Germinal center (tissue), 1 donor: ENCODE measurements around the gene RAD51B.

Source experiments
- DNase-seq: peaks from one replicate; pipeline ENCODE4 v3.0.0; 2012; ENCODE audit warnings: mixed read lengths, low spot score

Gene RAD51B

DNA sequence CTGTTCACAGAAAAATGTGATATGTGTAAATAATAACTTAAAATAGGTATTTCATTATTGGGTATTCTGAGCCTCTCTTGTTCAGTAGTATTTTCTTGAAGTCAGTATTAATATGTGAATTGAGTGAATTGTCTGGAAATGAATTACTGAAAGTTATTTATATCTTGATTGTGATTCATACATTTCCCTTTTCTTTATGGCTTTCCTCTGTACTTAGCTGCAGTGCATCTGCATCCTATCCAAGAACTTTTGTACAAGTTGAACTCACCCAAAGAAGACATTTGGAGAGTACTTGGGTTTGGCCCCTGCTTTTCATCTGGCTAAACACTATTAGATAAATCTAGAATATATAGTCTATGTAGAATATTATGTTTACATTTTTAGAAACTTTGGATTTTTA is 326.0 kb downstream of the RAD51B start:
- no peak for DNase-seq

DNA sequence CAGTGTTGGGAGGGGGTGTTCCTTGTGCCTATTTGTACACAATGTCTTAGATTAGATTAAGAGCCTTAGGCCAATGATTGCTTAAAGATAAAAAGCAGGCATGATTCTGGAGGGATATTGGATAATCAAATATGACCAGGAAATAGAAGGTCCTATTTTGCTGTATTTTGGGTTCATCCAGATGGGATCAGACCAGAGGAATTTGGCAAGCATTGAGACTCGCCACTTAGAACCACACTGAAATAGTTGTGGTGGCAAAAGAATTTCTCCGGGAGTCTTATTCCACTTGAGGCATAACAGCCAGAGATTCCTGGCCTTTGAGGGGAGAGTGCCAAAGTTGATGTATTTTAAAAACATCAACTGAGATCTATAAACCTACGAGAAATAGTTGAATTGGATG is 327.2 kb downstream of the RAD51B start:
- DNase-seq: no peak

DNA sequence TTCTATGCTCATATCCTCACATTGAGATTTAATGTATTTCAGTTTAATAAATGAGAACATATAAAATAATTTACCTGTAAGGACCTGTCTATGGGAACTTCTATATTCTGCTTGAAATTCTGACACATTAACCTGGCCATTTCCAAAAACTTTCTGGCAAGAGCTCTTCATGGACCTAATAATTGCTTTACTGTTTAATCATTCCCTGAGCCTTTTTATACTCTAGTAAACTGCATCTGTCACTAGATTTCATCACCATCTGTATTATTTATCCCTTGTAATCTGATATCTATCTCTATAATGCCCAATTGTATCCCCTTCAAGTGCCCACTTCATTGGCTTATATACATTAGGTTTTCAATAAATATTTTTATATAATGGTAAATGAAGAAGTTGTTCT is 327.7 kb downstream of the RAD51B start:
- no peak for DNase-seq

DNA sequence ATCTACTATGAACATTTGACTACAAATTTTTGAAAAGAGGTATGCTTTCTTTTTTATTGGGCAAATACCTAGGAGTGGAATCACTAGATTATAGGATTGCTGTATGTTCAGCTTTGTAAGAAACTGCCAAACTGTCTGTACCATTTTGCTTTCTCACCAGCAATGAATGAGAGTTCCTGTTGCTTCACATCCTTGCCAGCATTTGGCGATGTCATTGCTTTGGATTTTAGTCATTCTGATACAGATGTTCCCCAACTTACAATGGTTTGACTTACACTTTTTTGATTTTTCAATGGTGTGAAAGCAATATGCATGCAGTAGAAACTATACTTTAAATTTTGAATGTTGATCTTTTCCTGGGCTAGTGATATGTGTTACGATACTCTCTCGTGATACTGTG is 328.7 kb downstream of the RAD51B start:
- no peak for DNase-seq

DNA sequence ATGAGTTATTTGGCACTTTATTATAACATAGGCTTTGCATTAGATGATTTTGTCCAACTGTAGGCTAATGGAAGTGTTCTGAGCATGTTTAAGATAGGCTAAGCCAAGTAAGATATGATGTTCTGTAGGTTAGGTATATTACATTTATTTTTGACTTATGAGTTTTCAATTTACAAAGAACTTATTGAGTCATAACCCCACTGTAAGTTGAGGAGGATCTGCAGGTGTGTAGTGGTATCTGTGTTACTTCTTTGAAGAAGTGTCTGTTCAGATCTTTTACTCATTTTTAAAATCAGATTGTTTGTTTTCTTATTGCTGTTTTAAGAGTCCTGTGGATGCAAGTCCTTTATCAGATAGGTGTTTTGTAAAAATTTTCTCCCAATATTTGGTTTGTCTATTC is 329.2 kb downstream of the RAD51B start:
- DNase-seq: no peak

DNA sequence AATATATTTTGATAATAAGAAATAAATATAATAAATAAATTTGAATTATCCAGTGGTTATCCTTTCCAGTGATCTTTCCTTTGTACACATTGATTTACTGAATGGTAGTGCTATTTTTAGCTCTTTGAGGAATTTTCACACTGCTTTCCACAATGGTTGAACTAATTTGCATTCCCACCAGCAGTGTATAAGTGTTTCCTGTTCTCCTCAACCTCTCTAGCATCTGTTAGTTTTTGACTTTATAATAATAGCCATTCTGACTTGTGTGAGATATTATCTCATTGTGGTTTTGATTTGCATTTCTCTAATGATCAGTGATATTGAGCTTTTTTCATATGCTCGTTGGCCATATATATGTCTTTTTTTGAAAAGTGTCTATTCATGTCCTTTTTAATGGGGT is 333.7 kb downstream of the RAD51B start:
- no peak for DNase-seq

DNA sequence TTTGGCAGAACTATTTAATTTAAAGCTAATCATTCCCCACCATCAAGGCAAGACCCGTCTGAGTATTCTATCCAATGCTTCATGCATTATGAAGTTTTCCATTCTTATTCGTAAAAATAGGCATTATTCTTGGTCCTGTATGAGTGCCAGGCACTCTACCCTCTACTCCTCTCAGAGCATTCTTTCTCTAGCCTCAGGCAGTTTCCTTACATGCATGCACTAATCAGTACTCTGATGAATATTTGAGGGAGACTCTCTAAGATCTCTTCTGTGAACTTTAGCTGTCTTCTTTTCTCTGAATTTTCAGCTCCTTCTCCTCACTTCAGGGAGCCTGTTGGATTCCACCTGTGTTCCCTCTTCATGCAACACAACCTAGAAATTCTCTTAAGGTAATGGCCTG is 334.7 kb downstream of the RAD51B start:
- no peak for DNase-seq

DNA sequence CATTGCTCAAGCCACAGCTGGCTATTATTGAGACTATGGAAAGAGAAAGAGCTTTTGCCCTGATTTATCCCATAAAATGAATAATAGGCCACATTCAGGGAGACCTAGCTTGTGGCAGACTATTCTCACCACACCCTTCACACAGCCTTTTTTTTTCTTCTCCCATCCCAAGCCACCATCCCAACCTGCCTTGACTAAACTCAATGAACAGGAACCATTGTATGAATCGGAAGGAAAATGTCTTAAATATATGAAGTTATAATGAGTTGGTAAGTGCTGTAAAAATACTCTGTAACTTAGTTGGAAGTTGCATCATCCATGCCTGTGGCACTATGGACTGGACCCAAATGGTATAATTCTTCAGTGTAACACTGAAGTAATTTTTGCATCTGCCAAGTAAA is 338.4 kb downstream of the RAD51B start:
- DNase-seq: no peak

DNA sequence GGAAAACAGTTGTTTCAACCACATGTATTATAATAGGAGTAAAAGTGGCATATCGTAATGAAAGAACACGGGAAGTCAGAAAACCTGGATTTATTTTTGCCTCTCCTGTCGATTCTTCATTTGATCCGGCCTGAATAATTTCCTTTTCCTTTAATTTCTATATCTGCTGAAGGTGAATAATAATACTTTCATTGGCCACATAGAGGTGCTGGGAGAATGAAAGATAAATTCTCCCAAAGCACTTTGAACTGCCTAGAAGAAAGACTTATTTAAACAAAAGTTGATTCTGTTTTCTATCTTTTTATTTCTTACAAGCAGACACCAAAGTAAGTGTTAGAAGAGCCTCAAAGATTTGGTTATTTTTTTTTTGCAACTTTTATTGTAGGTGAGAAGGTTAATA is 339.1 kb downstream of the RAD51B start:
- DNase-seq: no peak

DNA sequence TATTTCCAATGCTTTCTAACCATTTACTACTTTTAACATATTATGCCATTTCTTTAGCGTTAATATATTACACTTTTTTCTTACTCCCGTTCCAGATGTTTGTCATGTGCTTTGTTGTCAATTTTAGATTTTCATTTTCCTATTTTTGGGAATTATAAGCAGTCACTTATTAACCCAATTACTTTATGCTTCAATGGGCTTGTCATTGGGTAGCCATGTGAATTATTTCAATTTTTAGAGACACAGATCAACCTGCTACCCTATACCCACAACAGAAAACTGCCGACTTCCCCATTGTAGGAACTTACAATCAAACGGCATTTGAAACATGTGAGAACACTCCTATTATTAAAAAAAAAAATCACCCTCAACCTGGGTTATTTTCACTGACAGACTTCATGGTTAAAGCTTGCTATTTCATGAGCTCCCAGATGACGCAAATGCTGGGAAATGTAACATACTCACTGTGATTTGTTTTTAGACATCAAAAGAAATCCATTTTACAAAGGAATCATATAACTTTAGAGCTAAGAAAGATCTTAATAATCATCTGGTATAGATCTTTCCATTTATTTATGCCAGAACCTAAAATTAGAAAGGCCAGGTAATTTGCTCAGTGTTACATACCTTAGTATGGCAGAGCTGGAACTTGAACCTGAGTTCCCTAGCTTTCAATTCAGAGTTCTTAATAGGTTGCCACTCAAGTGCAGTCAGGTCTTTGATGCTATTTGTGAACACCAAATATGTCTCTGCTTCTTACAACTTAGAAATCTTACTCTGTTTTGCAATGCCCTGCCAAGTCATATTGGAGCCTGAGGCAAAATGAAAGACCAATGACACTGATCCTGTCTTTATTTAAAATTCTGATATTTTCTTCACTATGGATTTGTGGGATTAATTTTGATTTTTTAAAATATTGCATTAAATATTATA is 340.4 kb downstream of the RAD51B start:
- no peak for DNase-seq

DNA sequence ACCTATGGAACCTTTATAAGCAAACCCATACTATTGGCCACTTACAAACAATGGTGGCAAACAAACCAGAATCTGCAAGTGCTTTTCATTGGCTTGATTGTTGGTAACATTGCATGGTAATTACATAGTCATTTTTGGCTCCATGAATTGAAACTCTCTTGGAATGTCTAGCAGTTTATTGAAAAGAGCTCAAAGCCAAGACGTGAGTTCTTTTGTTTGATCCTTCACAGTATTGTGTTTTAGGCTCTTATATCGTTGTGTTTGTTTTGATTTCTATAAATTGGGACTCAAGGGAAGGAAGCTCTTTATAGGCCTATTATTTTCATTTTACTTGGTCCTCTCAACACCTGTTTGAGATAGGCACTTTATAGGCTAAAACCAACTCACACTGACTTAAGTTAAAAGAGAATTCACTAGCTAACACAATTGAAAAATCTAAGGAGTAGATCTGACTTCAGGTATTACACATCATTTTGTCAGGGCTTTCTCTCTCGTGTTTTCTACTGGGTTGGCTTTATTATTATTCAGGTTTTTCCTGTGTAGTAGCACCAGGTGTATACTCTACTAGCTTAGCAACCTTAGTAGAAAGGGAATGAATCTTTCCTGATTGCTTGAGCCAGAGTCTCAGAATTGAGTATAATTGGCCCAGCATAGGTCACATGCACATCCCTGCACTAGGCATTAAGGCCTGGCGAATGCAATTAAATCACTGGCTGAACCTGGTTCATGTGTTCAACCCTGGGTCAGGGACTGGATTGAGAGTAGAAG is 341.4 kb downstream of the RAD51B start:
- DNase-seq: no peak

DNA sequence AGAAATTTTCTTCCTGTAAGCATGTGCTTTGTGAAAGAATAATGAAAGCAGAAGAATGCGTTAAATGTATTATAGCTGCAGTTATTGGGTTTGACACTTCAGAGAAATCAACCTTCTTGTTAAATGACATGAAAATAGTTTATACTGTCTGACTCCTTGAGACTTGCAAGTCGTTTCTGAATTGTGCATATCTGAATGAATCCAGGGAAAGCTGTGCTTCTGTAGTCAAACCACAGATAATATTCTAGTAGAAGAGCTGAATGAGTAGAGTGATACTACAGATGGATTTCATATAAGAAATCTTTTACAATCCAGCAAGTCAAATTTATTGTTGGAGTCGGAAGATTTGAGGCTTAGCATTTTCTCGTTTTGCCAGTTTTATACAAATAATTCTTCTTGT is 343.3 kb downstream of the RAD51B start:
- no peak for DNase-seq

DNA sequence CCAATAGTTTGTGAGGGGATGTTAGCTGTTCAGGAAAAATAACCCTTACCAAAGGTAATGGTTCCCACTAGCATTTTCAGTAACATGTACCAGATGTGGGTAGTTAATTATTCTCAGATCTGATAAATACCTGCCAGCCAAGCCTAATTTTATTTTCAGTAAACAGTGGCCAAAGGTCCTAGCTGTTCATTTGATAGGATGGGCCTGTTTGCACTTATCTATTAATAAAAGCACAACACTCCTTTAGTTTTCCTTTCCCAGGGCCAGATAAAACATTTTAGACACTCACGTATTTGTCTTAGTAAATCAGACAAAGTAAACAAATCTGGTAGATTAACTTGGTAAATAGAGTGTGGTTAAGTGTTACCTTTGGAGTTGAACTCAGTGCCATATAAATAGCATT is 345.1 kb downstream of the RAD51B start:
- no peak for DNase-seq

DNA sequence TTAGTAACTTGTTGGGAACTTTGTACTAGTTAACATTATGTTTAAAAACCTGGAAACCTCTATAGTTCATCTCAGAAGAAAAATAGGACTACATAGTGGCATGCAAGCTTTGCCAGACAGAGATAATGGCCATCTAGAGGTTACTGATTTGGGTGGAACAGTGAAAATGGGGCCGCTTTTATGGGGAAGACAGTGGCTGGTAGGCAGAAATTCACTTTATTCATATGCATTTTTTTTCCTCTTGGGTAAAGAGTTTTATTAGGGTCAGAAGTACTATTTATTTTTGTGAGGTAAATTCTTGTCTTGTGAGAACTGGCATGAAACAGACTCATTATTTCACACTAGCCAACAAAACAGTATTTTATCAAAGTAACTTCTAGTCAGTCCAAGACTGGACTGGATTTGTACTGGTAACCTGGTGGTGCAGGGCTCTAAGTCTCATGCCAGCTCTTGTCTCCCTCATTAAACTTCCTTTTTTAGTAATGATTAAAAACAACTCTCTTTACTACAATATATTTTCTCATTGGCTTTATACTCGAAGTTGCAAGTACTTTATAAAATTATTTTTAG is 345.8 kb downstream of the RAD51B start:
- DNase-seq: no peak

DNA sequence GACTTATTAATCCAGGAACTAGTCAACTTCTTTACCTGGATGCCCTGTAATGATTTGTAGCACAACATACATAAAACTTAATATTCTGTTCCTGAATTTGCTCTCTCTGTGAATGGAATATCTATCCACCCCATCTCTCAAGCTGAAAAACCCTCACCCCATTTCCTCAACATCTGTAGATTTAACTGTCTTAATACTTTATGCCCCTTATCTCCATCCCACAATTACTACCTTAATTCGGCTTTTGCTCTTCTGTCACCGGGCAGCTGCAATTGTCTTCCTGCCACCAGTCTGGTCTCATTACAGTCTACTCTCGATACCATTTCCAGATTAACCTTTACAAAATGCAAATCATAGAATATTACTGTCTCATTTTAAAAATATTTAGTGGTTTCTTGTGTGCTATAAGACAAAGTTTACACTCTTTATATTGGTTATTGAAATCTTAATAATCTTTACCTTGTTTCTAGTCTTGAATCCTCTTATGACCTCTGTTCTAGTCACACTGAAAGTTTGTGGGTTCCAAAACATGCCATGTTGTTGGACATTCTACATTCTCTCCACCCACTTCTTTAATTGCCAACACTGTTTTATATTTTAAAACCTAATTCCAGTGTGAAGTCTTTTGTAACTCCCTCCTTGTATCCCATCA is 347.3 kb downstream of the RAD51B start:
- DNase-seq: no peak

DNA sequence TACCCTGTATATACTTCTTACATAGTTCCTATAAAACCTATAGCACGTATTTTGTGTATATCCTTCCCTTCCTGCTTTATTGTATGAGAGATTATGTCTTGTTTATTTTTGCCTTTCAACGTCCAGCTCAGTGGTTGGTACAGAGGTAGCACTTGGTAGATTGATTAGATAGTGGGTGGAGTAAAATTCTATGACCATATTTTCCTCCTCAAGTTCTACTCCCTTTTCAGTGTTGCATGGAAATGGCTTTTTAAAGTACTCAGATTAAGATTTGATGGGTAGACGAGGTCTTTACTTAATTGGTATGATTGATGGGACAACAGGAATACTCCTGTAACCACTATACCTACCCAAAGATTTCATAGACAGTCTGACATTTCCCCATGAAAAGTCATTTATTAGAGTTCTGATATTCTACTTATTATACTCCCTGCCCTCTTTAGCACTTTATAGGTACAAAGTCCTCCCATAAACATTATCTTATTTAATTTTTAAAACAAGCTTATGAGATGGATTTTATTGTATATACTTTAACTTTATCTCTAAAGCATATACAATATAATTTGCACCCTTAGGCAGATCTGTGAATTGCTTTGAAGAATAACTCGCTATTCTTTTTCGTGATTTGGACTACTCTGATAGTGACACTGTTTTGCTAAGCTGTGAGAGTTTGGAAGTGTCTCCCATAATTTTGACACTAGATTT is 348.0 kb downstream of the RAD51B start:
- no peak for DNase-seq

DNA sequence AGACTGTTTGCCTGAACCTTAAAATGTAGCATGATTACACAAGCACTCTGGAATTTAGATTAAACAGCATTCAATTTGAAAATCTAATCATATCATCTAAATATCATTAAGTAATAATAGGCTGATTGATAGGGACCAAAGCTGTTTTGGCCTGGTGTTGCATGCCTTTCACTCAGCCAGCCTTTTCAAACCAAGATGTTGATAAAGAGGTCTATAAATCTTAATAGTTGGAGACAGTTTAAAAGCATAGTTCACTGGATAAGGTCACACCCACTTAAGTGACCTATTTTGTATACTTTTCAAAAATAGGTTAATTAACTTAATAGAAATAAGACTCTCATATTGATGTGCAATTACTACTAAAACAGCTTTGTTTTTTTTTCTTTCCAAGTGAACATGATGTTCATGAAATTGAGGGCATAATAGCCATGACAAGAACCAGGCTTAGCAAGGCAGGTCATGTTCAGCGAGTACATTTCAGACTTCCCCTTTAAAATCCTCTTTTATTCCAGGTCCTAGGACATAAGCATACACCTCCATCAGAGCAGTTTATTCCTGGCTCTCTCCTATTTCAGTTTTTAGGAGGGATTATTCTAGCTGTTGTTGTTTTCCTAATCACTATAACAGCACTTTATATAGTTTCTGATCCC is 349.0 kb downstream of the RAD51B start:
- DNase-seq: no peak

DNA sequence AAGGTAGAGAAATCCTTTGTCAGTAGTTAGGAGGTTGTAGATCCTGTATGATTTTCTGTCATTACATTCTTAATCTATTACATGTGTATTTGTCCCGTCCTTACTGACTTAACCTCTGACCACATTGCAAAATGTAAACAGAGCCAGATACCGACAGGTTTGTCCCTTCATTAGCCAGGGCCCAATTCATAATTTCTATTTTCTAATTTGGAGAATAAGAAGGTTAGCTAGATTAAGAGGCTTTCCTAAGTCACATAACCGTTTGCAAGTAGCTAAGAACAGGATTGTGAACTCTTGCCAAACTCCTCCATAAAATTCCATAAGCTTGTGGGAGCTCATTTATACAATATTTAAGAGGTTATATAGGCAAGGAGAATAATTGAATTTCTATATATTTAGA is 352.6 kb downstream of the RAD51B start:
- DNase-seq: no peak

DNA sequence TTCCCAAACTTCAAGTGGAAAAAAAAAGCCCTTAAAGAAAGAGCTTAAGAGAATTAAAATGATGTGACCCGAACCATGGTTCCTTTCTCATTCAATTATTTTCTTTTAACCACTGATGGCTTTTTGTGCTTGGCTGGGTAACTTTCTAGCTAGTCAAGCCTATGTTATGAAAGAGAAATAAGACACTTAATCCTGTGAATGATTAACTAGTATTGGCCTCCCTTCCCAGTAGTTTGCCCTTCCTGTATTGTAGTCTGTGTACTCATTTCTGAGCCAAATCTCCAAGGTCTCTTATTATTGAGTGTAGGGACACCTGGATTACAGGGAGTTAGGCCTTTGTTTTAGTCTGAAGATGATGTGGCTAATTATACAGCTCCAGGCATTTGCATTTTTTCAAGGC is 353.0 kb downstream of the RAD51B start:
- DNase-seq: no peak

DNA sequence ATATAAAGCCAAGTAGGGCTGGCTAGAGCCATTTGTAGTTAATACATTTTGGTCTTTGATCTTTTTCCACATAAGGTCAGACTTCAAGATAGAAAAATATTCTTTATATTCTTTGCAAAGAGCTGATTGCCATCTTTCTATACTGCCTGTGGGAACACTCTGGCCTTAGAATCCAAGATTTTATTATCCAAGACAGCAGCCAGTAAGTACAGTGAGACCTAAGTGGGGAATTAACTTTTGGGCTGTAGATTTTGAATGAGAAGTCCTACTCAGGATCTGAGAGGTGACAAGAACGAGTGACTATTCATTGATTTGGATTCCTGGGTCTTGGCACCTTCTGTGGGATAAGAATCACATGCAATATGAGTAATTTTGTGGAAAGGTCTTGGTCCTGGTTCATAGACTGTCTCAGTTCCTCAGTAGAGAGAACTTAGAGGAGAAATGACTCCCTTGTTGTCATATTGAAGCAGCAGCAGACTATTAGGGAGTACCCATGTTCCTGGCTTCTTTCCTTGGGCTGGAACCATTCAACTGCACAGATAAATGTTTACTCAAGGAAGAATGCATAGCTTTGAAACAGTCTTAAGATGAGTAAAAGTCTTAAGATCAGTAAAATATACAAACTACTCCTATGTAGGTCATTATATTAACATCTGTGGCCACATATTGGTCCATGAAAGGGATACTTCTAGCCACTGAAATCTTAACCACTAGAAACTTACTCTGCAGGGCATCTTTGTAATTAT is 353.8 kb downstream of the RAD51B start:
- DNase-seq: no peak

DNA sequence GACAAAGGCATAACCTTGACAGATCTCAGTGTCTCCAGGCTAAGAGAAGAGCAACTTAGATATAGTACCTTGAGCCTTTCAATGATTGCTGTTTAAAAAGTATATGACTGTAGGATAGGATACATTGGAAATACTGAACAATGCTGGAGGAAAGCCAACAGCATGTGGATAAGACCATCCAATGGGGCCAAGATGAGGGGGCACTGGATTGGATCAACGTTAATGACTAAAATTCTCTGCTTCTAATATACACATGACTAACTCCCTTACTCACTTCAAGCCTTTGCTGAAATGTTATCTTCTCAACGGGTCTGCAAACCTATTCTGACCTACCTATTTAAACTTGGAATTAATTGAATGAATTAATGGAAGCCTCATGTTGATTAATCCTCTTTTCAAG is 354.9 kb downstream of the RAD51B start:
- DNase-seq: no peak
